ENCODE measurements around the gene SCN2B. TPM values are rescaled to one million over a fixed set of nuclear protein-coding genes. Genes with fewer than 3 reads are reported as not detected.

Gene SCN2B
- total RNA-seq, 4 donors from 2014 or later = 0.42 to 1.2 (median 0.67) TPM

GRCh38 chr11:118205606-118206378, 29.4 kb upstream of the SCN2B start:
- Histone ChIP-seq H3K4me1 (peaks cover 0 to 4% (median 2%) of the 10 kb centered on the region in 4 donors), H3K27ac (replicated peaks in 1 of 4) (no peak overlapping the region), H3K27me3 (peaks cover 0 to 26% (median 0%) of the 10 kb centered on the region in 4 donors), H3K4me3 (no peak overlapping the region), H3K9me3 (no peaks in the 10 kb centered on the region), H3K36me3 (no peaks in the 10 kb centered on the region)
- intact Hi-C loops (cut with DNase I) = loop anchor here (10.0 kb wide), 1 partner anchor 279 kb away; no protein-coding TSS in a partner anchor
- TF ChIP-seq CTCF (IDR thresholded peaks at IDR 0.05) = no peak
- no peak for TF ChIP-seq POLR2AphosphoS5 (IDR thresholded peaks at IDR 0.05)
- TF ChIP-seq POLR2A (IDR thresholded peaks at IDR 0.05; ENCODE audit: low read depth) = no peak
- no peak for DNase-seq (ENCODE audit: extremely low spot score)
- 89% methylated on average over 9 of the region's 9 CpGs for WGBS

- intact Hi-C loops (cut with DNase I) = loop anchor here (10.0 kb wide), 1 partner anchor 282 kb away; no protein-coding TSS in a partner anchor
- Histone ChIP-seq H3K27me3 (peaks cover 0 to 7% (median 0%) of the 10 kb centered on the region in 4 donors), H3K27ac (replicated peaks in 1 of 4) (no peak overlapping the region), H3K9me3 (no peaks in the 10 kb centered on the region), H3K4me3 (no peak overlapping the region), H3K36me3 (no peaks in the 10 kb centered on the region), H3K4me1 (peaks cover 0 to 10% (median 4%) of the 10 kb centered on the region in 4 donors)
- TF ChIP-seq POLR2A (IDR thresholded peaks at IDR 0.05; ENCODE audit: low read depth) (no peak), EP300 (IDR thresholded peaks at IDR 0.05) (no peak), CTCF (IDR thresholded peaks at IDR 0.05) (no peak), POLR2AphosphoS5 (IDR thresholded peaks at IDR 0.05) (no peak)
- 86% methylated on average over 7 of the region's 7 CpGs for WGBS
- DNase-seq (ENCODE audit: extremely low spot score) = no peak
Measured at GRCh38 chr11:118202599-118203422, 26.4 kb upstream of the SCN2B start.

GRCh38 chr11:118201966-118202365, 25.5 kb upstream of the SCN2B start:
- no peak for TF ChIP-seq CTCF (IDR thresholded peaks at IDR 0.05)
- intact Hi-C loops (cut with DNase I) = loop anchor here (10.0 kb wide), 1 partner anchor 283 kb away; no protein-coding TSS in a partner anchor
- H3K27ac ChIP-seq (replicated peaks in 1 of 4) = no peak overlapping the region

DNA sequence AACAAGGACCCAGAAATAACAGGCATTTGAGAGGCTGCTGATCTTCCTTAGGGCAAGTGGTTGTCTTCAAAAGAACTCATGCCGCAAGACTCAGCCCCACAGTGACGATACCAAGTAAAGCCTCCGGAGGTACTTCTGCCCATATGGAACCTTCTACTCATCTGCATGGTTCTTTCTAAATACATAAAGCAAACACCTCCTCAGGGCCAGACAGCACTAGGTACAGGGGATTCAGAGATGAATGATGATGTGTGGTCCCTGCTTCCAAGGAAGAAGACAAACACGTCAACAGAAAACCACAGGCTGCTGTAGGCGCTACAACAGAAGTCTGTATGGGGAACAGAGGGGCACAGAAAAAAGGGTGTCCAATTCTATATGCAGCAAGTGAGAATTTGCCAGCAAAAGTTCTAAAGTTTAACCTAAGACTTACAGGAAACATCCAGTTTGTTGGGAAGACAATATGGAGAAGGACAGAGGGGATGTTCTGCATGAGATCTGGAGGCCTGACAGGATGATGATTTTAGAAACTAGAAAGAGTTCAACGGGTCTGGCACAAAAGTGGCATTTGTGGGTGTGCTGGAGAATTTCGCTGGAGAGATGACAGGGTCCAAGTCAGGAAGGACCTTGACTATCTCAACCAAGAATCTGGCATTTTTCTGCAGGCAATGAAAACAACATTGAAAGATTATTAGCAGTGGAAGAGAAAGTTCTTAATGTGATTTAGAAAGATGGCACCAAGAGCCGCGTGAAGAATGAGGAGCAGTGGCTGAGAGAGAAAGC, 24.7 kb upstream of the SCN2B start:
- TF ChIP-seq POLR2AphosphoS5 (IDR thresholded peaks at IDR 0.05) (no peak), EP300 (IDR thresholded peaks at IDR 0.05) (no peak), POLR2A (IDR thresholded peaks at IDR 0.05; ENCODE audit: low read depth) (no peak), CTCF (IDR thresholded peaks at IDR 0.05) (no peak)
- peaks cover 0 to 7% (median 0%) of the 10 kb centered on the region in 4 donors for H3K27me3 ChIP-seq
- H3K4me3 ChIP-seq = no peak overlapping the region
- peaks cover 0 to 10% (median 4%) of the 10 kb centered on the region in 4 donors for H3K4me1 ChIP-seq
- H3K27ac ChIP-seq (replicated peaks in 1 of 4) = no peak overlapping the region
- DNase-seq (ENCODE audit: extremely low spot score) = no peak
- H3K9me3 ChIP-seq = no peaks in the 10 kb centered on the region
- intact Hi-C loops (cut with DNase I) = loop anchor here (10.0 kb wide), 1 partner anchor 284 kb away; no protein-coding TSS in a partner anchor
- 86% methylated on average over 9 of the region's 9 CpGs for WGBS
- no peaks in the 10 kb centered on the region for H3K36me3 ChIP-seq

More at GRCh38 chr11:118201966-118202365, 25.5 kb upstream of the SCN2B start:
- Histone ChIP-seq H3K27me3 (peaks cover 0 to 7% (median 0%) of the 10 kb centered on the region in 4 donors), H3K4me1 (peaks cover 0 to 10% (median 4%) of the 10 kb centered on the region in 4 donors), H3K4me3 (no peak overlapping the region), H3K36me3 (no peaks in the 10 kb centered on the region), H3K9me3 (no peaks in the 10 kb centered on the region)
- WGBS = 87% methylated on average over 2 of the region's 2 CpGs
- no peak for DNase-seq (ENCODE audit: extremely low spot score)
